ENCODE results near the gene SDHAF4. TPM values are rescaled to one million over a fixed set of nuclear protein-coding genes. Genes with fewer than 3 reads are reported as not detected.

Gene SDHAF4
- total RNA-seq, 4 donors from 2014 or later, result 1.3 to 16.2 (median 10.9) TPM

DNA sequence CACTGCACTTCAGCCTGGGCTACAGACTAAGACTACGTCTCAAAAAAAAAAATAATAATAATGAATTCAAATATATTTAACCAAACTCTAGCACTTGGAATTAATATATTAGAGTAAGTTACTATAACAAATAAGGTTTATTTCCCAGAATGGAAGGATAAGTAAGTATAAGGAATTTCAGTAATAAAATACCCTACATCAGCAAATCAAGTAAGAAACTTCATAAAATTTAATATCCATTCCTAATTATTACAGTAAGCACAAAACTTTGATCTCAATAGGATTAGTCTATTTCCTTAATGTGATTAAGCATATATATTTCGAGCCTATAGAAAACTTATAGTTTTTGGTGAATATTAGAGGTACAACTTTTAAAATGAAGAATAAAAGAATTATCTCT lies 36.7 kb upstream of the SDHAF4 start:
- no peaks in the 10 kb centered on the region for H3K4me1 ChIP-seq
- no peaks in the 10 kb centered on the region for H3K27me3 ChIP-seq
- H3K9me3 ChIP-seq, result no peaks in the 10 kb centered on the region
- TF ChIP-seq POLR2A (IDR thresholded peaks at IDR 0.05) (no peak), CTCF (IDR thresholded peaks at IDR 0.05) (no peak)
- no peak overlapping the region for H3K27ac ChIP-seq
- H3K36me3 ChIP-seq, result no peaks in the 10 kb centered on the region
- H3K4me3 ChIP-seq, result no peak overlapping the region
- DNase-seq, result no peak
- intact Hi-C loops (cut with DNase I; ENCODE audit: low total_unique reads), result no loop called here

GRCh38 chr6:70531133-70531532 lies 35.6 kb upstream of the SDHAF4 start:
- TF ChIP-seq CTCF (IDR thresholded peaks at IDR 0.05) (no peak), POLR2A (IDR thresholded peaks at IDR 0.05) (no peak)
- H3K9me3 ChIP-seq, result no peaks in the 10 kb centered on the region
- no peaks in the 10 kb centered on the region for H3K36me3 ChIP-seq
- intact Hi-C loops (cut with DNase I; ENCODE audit: low total_unique reads), result no loop called here
- H3K27me3 ChIP-seq, result no peaks in the 10 kb centered on the region
- no peaks in the 10 kb centered on the region for H3K4me1 ChIP-seq
- no peak for DNase-seq
- no peak overlapping the region for H3K4me3 ChIP-seq
- no peak overlapping the region for H3K27ac ChIP-seq

GRCh38 chr6:70537266-70537665 lies 29.5 kb upstream of the SDHAF4 start:
- Histone ChIP-seq H3K9me3 (no peaks in the 10 kb centered on the region), H3K27ac (no peak overlapping the region), H3K36me3 (no peaks in the 10 kb centered on the region), H3K27me3 (no peaks in the 10 kb centered on the region), H3K4me3 (no peak overlapping the region), H3K4me1 (no peaks in the 10 kb centered on the region)
- intact Hi-C loops (cut with DNase I; ENCODE audit: low total_unique reads), result no loop called here
- no peak for DNase-seq
- TF ChIP-seq POLR2A (IDR thresholded peaks at IDR 0.05) (no peak), CTCF (IDR thresholded peaks at IDR 0.05) (no peak)

DNA sequence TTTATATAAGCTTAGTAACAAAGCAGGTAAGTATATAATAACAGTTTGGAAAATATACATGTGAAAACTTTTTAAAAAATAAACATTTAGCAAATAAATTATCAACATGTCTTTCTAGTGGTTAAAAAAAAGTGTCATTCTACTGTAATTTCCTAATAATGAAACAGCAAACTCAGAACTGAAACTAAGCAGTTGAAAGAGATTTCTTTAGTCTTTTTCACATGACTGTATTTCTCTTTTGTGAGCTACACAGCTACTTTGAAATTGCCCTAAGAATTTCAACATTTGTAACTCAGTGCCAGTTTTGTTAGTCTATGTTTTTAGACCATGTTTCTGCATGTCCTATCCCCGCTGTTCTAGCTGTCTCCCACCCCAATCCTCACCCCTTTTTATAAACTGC lies 28.4 kb upstream of the SDHAF4 start:
- intact Hi-C loops (cut with DNase I; ENCODE audit: low total_unique reads), result no loop called here
- DNase-seq, result no peak
- no peak for TF ChIP-seq POLR2A (IDR thresholded peaks at IDR 0.05)
- no peak for TF ChIP-seq CTCF (IDR thresholded peaks at IDR 0.05)
- Histone ChIP-seq H3K4me1 (no peaks in the 10 kb centered on the region), H3K27ac (no peak overlapping the region), H3K27me3 (no peaks in the 10 kb centered on the region), H3K9me3 (no peaks in the 10 kb centered on the region), H3K36me3 (no peaks in the 10 kb centered on the region), H3K4me3 (no peak overlapping the region)

GRCh38 chr6:70547313-70547712 lies 19.4 kb upstream of the SDHAF4 start:
- H3K4me1 ChIP-seq, result no peaks in the 10 kb centered on the region
- H3K27me3 ChIP-seq, result no peaks in the 10 kb centered on the region
- H3K27ac ChIP-seq, result no peak overlapping the region
- H3K9me3 ChIP-seq, result no peaks in the 10 kb centered on the region
- H3K36me3 ChIP-seq, result no peaks in the 10 kb centered on the region
- DNase-seq, result no peak
- H3K4me3 ChIP-seq, result no peak overlapping the region
- TF ChIP-seq POLR2A (IDR thresholded peaks at IDR 0.05) (no peak), CTCF (IDR thresholded peaks at IDR 0.05) (peak in 1 of 4 experiments; percentile 12)
- intact Hi-C loops (cut with DNase I; ENCODE audit: low total_unique reads), result no loop called here

Measured in uterus (tissue), 4 donors.